ENCODE measurements around the gene ANK3.

DNA sequence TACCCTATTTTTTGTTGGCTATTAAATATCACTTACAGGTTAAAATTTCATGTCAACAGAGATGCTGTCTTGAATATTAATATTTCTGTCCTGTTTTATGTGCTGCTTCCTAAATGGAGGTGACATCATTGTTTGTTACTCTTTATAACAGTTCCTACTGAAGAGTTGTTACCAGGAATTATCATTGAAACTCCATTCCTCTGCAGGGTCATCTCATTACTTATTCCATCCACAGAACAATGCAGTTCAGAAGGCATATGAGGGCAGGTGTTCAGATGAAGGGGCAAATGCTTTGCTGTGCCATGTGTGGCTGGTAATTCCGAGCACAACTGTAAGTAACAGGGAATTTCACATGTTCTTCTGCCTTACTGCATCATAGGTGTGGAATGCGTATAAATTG, 113.4 kb downstream of the ANK3 start:
- TF ChIP-seq, protein P1, sequence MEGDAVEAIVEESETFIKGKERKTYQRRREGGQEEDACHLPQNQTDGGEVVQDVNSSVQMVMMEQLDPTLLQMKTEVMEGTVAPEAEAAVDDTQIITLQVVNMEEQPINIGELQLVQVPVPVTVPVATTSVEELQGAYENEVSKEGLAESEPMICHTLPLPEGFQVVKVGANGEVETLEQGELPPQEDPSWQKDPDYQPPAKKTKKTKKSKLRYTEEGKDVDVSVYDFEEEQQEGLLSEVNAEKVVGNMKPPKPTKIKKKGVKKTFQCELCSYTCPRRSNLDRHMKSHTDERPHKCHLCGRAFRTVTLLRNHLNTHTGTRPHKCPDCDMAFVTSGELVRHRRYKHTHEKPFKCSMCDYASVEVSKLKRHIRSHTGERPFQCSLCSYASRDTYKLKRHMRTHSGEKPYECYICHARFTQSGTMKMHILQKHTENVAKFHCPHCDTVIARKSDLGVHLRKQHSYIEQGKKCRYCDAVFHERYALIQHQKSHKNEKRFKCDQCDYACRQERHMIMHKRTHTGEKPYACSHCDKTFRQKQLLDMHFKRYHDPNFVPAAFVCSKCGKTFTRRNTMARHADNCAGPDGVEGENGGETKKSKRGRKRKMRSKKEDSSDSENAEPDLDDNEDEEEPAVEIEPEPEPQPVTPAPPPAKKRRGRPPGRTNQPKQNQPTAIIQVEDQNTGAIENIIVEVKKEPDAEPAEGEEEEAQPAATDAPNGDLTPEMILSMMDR (IDR thresholded peaks at IDR 0.05; ENCODE audit: extremely low read depth in 1 of 2, insufficient read depth in 1 of 2, low read depth in 1 of 2, low read length in 2 of 2): no peak
- TF ChIP-seq EZH2 (IDR thresholded peaks at IDR 0.05; ENCODE audit: borderline replicate concordance, low read depth, low read length, severe bottlenecking) (no peak), JUN (IDR thresholded peaks at IDR 0.05; ENCODE audit: borderline replicate concordance, insufficient read depth, insufficient read length, low read depth) (no peak), MYC (IDR thresholded peaks at IDR 0.05; ENCODE audit: low read depth, low read length) (no peak)
- TF ChIP-seq, protein P2, sequence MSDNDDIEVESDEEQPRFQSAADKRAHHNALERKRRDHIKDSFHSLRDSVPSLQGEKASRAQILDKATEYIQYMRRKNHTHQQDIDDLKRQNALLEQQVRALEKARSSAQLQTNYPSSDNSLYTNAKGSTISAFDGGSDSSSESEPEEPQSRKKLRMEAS (IDR thresholded peaks at IDR 0.05; ENCODE audit: insufficient read depth, insufficient read length): no peak
